Amniotic stem cell (primary cell): ENCODE results near the gene OR52N1.
A peak's percentile ranks its signal among the peaks of the same experiment; 100 is the strongest.

ENCODE experiments used
- DNase-seq: peaks from one replicate; lab custom pipeline; 2025; lab: John Stamatoyannopoulos, UW

OR52N1 gene

DNA sequence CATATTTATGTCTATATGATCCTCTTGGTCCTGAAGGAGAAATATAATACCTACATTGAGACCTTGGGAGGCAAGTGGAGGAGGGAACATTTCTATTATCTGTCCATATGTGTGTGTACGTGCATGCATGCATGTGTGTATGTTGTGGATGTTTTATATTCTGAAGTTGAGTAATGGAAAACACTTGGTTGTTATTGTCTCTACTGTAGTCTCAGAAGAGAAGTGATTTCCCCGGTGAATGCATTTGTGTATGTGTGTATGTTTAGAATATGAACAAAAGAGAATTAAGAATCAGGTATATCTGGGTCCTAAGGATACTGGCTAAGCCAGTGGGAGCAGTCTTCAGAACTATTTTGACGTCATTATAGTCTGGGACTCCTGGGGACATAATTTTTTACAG, at the start of gene OR52N1:
OR52N1 (minus strand) TSS at position 101 of the 400 bp plus-strand sequence. CDS start 2,449 bp downstream, outside the sequence.
- DNase-seq, result no peak

- DNase-seq, result no peak
Measured at GRCh38 chr11:5837695-5838094, 46.6 kb upstream of the OR52N1 start.

- DNase-seq, result no peak
Measured at GRCh38 chr11:5833446-5833845, 42.4 kb upstream of the OR52N1 start.

DNA sequence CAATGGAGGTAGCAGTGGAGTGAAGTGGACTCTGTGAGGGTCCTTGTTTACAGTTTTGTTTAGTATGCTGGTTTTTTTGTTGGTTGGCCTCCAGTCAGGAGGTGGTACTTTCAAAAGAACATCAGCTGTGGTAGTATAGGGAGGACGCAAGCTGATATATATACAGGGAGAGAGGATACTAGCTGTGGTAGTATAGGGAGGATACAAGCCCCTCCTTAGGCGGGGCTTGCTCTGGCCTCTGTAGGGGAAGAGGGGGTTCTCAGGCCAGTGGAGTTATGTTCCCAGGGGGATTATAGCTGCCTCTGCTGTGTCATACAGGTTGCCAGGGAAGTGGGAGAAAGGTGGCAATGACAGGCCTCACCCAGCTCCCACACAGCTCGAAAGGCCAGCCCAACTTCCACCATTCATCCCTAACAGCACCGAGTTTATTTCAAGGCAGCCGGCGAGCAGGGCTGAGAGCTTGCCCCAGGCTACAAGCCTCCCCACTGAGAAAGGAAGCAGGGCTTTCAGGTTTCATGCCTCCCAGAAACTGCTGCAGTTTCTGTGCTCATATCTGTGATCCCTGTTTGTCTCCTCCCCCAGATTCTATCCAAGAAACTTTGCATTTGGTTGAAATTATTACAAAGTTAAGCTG, 40.2 kb upstream of the OR52N1 start:
- DNase-seq, result no peak

DNA sequence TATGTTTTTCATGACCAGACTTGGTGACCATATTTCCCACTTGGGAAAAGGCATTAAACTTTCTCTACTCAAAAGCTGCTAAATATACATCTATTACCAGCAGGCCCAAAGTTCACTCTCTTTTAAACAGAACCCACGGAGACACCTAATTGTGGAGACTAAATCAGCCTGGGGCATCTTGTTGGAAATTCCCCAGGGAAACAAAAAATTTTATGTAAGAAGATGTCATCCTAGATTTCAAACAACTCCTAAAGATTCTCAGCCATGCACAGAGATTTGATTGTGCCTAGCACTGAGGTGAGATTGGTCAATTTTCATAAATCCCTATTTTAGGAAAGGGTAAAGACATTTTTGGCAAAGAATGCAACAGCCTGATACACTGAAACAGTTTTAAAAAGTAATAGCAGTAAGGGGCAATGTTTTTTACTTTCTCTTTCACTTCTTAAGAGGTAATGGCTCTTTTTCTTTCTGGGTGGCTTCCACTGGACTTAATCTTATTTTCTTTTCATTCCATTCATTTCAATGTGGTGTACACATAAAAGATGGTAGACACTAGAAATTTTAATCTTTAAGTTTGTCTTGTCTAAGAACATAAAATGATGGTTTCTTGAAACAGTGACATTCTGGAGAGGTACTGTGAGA, 27.3 kb upstream of the OR52N1 start:
- DNase-seq, result no peak

DNA sequence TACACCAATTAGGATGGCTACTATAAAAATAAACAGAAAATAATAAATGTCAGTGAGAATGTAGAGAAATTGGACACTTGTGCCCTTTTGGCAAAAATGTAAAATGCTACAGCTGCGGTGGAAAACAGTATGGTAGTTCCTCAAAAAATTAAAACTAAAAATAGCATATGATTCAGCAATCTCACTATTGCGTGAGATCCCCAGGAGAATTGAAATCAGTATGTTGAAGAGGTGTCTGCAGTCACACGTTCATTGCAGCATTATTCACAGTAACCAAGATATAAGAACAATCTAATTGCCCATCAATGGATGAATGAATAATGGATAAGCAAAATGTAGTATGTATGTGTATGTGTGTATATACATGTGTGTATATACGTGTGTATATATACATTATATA, 24.5 kb upstream of the OR52N1 start:
- no peak for DNase-seq

DNA sequence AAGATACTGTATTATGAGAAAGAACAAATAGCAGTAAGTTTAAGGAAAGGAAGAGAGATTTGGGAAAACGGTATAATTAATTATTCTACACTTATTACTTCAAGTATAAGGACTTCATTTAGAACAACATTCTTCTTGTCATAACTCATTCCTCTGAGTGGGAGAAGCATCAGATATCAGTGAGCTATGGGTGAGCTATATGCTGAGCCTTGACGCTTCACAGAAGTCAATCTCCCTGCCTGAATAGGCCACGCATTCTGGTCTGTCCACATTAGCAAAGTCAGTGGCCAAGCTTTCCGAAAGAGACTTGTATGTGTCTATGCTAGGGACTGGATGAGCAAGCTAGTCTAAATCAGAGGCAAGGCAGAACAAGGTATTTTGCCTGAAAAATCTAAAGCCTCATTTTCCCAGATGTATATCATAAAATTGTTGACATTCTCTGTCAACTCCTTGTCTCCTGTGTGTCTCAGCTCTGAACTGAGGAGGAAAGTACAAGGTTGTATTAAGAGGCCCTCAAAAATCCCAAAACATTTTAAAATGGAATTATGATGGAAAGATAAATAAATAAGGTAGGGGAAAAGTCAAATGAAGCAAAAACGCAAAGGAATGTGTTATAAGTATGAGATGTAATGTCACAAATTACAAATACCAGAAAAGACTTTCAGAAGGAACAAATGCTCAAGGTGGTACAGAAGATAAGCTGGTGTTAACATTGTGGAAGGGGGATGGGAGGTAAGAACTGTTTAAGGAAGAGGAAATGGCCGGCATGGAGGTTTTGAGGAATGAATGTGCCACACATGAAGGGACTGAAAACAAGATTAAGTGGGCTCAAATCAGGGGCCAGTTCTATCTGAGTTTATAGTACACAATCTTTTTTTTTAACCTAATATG, 19.1 kb upstream of the OR52N1 start:
- no peak for DNase-seq

GRCh38 chr11:5809122-5809519, 18.1 kb upstream of the OR52N1 start:
- DNase-seq, result no peak

- DNase-seq, result peak; percentile 4
Measured at GRCh38 chr11:5808500-5809121, 17.5 kb upstream of the OR52N1 start, which contains the start of gene OR52N2. OR52N2 (plus strand) TSS chr11:5808924; CDS start chr11:5820336, 11,412 bp downstream.

GRCh38 chr11:5807580-5807979, 16.5 kb upstream of the OR52N1 start:
- no peak for DNase-seq

GRCh38 chr11:5803982-5804381, 12.9 kb upstream of the OR52N1 start:
- DNase-seq, result no peak

GRCh38 chr11:5796541-5796940, 5.5 kb upstream of the OR52N1 start:
- no peak for DNase-seq

DNA sequence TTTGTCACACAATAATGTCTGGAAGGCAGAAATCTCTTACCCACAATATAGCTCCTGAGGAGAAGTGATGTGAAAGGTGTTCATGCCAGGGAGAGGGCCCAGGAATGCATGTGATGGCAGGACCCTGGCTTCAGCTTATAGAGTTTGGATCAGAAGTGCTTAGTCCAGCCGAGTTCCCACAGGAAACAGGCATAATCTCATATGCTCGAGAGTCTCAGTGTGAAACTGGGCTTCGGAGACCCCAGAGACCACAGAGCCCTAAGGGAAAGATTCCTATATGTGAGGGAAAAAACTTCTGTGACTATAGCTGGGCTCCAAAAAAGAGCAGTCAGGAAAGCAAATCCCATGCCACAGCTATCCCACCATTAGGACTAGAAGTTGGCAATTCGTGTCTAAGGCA, 7.8 kb downstream of the OR52N1 start, which contains the start of gene OR52N5:
OR52N5 (minus strand) TSS at position 101 of the 400 bp plus-strand sequence. CDS start 4,721 bp downstream, outside the sequence.
- DNase-seq, result no peak

GRCh38 chr11:5767056-5767455, 24.0 kb downstream of the OR52N1 start:
- DNase-seq, result no peak

DNA sequence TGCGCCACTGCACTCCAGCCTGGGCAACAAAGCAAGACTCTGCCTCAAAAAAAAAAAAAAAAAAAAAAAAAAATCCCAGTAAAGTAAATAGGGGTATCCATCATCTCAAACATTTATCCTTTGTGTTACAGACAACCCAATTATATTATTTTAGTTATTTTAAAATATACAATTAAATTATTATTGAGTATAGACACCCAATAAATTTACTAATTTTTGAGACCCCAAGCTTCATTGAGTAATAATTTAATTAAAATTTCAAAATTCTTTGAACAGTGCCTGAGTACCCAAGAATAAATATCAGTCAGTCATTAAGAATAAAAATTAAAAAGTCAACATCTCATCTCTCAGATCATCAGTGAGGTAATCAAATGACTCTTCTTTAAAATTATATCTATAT, 37.1 kb downstream of the OR52N1 start, which contains the start of gene OR52N4:
OR52N4 (plus strand) TSS at position 301 of the 400 bp plus-strand sequence. CDS start 498 bp downstream, outside the sequence.
- DNase-seq, result no peak

GRCh38 chr11:5749836-5750235, 41.2 kb downstream of the OR52N1 start:
- DNase-seq, result no peak

DNA sequence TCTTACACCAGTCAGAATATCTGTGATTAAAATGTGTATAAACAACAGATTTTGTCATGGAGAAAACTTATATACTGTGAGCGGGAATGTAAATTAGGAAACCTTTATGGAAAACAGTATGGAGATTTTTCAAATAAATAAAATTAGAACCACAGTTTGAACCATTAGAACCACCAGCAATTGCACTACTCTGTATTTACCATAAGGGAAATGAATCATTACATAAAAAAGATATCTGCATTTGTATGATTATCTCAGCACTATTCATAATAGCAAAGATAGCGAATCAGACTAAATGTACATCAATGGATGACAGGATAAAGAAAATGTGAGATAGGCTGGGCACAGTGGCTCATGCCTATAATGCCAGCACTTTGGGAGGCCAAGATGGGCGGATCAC, 44.5 kb downstream of the OR52N1 start:
- no peak for DNase-seq

- no peak for DNase-seq
Measured at GRCh38 chr11:5738431-5738830, 52.6 kb downstream of the OR52N1 start.

- DNase-seq, result no peak
Measured at GRCh38 chr11:5737670-5738392, 53.2 kb downstream of the OR52N1 start.

- no peak for DNase-seq
Measured at GRCh38 chr11:5737091-5737490, 54.0 kb downstream of the OR52N1 start.
